GM12872 (cell line): ENCODE results near the gene VPS16.

Experiments used
- CTCF ChIP-seq: IDR thresholded peaks from 3 replicates; pipeline ENCODE4 v1.5.1; 2011; ENCODE audit warnings: low read depth, mild to moderate bottlenecking, low read length, moderate library complexity; ENCODE audit not compliant: insufficient read depth

The VPS16 gene

GRCh38 chr20:2797136-2797983 lies 43.2 kb upstream of the VPS16 start:
- TF ChIP-seq CTCF, result no peak

- no peak for TF ChIP-seq CTCF
These were observed 42.3 kb upstream of the VPS16 start for GRCh38 chr20:2798095-2798805.

- no peak for TF ChIP-seq CTCF
These were observed 41.7 kb upstream of the VPS16 start for GRCh38 chr20:2798814-2799213.

- no peak for TF ChIP-seq CTCF
These were observed 41.3 kb upstream of the VPS16 start for GRCh38 chr20:2799271-2799670.

GRCh38 chr20:2799688-2800520 lies 40.6 kb upstream of the VPS16 start:
- no peak for TF ChIP-seq CTCF

- peak; percentile 51 for TF ChIP-seq CTCF
These were observed 39.8 kb upstream of the VPS16 start, which contains the start of gene CPXM1 for GRCh38 chr20:2800521-2801285. CPXM1 (minus strand) TSS chr20:2800627; CDS start chr20:2800572, 55 bp downstream.
